ENCODE data around the gene ISLR2. TPM values are rescaled to one million over a fixed set of nuclear protein-coding genes. Genes with fewer than 3 reads are reported as not detected.

Gene ISLR2
- total RNA-seq, 1 experiment from 2014 or later: not detected

DNA sequence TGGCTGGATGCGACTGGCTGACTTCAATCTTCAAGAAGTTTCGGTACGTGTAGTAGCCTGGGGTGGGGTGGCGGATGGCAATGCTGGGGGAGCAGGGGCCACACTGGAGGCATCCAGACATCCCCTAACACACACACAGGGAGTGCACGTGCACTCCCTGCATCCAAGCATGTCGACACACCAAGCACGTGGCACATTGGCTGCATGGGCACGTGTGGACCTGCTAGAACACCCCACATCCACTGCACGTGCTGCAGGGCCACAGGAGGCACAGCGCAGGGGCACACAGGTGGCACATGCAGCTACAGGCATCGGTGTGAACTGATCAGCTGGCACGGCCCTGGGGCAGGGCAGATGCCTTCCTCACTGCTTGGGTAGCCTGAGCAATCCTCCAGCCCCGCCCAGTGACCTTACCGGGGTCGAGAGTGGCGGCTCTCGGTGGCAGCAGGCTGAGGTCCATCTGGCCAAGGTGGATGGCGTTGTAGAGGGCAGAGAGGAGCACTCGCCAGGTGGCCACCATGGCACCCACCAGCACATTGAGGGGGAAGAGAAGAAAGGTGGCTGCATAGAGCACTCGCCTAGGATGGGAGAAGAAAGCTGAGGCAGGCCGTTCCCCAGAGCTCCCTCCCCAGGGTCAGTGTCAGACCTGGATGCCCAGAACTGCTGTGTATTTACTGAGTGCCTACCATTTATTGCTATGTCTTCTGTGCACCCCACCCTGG, 50.7 kb downstream of the ISLR2 start:
- no peak for DNase-seq (ENCODE audit: low read depth in 1 of 2, low spot score in 2 of 2)
- no peak overlapping the region for H3K4me3 ChIP-seq
- no peaks in the 10 kb centered on the region for H3K36me3 ChIP-seq
- H3K9me3 ChIP-seq (replicated peaks): no peaks in the 10 kb centered on the region
- H3K27me3 ChIP-seq (replicated peaks): no peaks in the 10 kb centered on the region
- H3K4me1 ChIP-seq (replicated peaks): peaks cover 37% of the 10 kb centered on the region
- no peak overlapping the region for H3K27ac ChIP-seq

DNA sequence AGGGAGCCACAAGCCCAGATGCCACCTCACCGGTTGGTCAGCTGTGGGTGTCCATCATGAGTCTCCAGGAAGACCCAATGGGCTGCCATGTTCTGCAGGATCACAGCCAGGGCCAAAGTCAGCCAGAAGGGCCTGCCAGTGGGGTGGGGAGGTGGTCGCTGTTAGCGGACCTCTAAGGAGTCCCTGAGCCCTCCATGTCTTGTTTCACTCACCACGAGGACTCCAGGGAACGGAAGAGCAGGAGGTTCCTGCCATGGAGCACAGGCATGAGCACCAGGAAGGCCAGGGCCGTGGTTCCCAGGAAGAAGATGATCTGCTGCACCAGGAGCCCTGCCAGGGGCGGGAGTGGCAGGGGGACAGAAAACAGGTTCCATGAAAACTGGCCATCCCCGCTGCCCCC, 51.7 kb downstream of the ISLR2 start:
- H3K27me3 ChIP-seq (replicated peaks): no peaks in the 10 kb centered on the region
- H3K4me3 ChIP-seq: no peak overlapping the region
- DNase-seq (ENCODE audit: low read depth in 1 of 2, low spot score in 2 of 2): no peak
- H3K36me3 ChIP-seq: no peaks in the 10 kb centered on the region
- no peaks in the 10 kb centered on the region for H3K9me3 ChIP-seq (replicated peaks)
- peaks cover 36% of the 10 kb centered on the region for H3K4me1 ChIP-seq (replicated peaks)
- H3K27ac ChIP-seq: no peak overlapping the region

DNA sequence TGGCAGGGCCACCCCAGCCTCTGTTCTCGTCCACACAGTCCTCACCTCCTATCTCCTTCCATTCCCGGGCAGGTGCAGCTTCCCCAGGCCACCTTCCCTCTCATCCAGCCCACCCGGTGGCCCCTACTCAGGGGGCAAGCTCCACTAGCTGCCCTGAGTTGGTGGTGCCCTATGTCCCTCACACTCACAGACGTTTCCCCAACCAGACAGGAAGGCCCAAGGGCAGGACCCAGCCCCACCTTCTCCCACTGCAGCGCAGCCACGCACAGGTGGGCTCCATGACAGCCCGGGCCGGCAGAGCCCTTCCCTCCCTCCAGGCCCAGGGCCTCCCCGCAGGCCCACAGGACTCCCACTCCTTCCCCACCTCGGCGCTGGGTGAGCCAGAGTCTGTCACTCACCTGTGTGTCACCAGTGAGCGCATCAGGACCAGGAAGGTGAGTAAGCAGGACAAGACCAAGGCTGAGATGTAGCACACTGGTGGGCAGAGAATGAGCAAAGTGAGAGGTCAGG, 54.3 kb downstream of the ISLR2 start:
- Histone ChIP-seq H3K9me3 (replicated peaks) (no peaks in the 10 kb centered on the region), H3K4me1 (replicated peaks) (peaks cover 11% of the 10 kb centered on the region), H3K36me3 (no peaks in the 10 kb centered on the region), H3K4me3 (no peak overlapping the region), H3K27me3 (replicated peaks) (no peaks in the 10 kb centered on the region), H3K27ac (no peak overlapping the region)
- no peak for DNase-seq (ENCODE audit: low read depth in 1 of 2, low spot score in 2 of 2)

DNA sequence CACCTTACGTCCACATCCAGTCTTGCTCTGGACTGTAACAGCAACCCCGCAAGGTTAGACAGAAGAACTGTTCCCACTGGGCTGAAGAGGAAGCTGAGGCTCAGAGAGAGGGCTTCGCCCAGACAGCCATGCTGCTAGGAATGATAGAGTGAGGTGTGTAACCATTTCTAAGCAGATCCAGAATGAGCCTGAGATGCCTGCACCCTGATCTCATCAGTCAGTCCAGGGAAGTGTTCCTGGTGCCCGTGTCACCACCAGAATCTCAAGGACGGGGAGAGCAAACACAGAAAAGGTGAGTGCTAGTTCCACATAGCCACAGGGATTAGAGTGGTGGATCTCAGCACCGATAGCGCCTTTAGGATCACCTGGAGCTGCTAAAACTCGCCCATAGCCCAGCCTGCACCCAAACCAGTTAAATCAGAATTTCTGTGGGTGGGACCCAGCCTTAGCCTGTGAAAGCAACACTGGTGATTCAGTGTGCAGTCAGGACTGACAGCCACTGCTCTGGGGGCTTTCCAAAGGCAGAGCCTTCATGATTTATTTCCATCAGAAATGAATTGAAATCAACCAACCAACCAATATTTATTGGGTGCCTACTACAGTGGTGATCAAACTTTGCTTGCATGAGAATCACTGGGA, 55.4 kb downstream of the ISLR2 start:
- Histone ChIP-seq H3K4me3 (no peak overlapping the region), H3K27me3 (replicated peaks) (no peaks in the 10 kb centered on the region), H3K27ac (no peak overlapping the region), H3K36me3 (no peaks in the 10 kb centered on the region), H3K4me1 (replicated peaks) (no peaks in the 10 kb centered on the region), H3K9me3 (replicated peaks) (no peaks in the 10 kb centered on the region)
- DNase-seq (ENCODE audit: low read depth in 1 of 2, low spot score in 2 of 2): no peak

Other genes starting within 250 kb of the ISLR2 start
- gene LOXL1, start 204.1 kb upstream of the ISLR2 start, total RNA-seq (2014; rRNA removed; shearing (Covaris generic)): 8.3 and 10.1 TPM in 2 replicates
- 21.1 and 22.4 TPM in 2 replicates for gene STOML1, start 138.3 kb upstream of the ISLR2 start, total RNA-seq (2014; rRNA removed; shearing (Covaris generic))
- 27.1 and 41.6 TPM in 2 replicates for gene PML, start 135.9 kb upstream of the ISLR2 start, total RNA-seq (2014; rRNA removed; shearing (Covaris generic))
- gene GOLGA6A, start 48.0 kb upstream of the ISLR2 start, total RNA-seq (2014; rRNA removed; shearing (Covaris generic)): not detected in 2 replicates
- gene ISLR, start 43.1 kb downstream of the ISLR2 start, total RNA-seq (2014; rRNA removed; shearing (Covaris generic)): not detected in 2 replicates
- 0.18 TPM in 1 of 2 replicates, not detected in the other for gene STRA6, start 72.2 kb downstream of the ISLR2 start, total RNA-seq (2014; rRNA removed; shearing (Covaris generic))
- gene CCDC33, start 105.7 kb downstream of the ISLR2 start, total RNA-seq (2014; rRNA removed; shearing (Covaris generic)): not detected in 2 replicates
- gene CYP11A1, start 237.1 kb downstream of the ISLR2 start, total RNA-seq (2014; rRNA removed; shearing (Covaris generic)): 1.3 and 2.2 TPM in 2 replicates

Measured in SJSA1 (cell line).